ENCODE results near the gene RASSF3. TPM values are rescaled to one million over a fixed set of nuclear protein-coding genes. Genes with fewer than 3 reads are reported as not detected.
"Not testable (repeated sequence)": the region's sequence is repeated elsewhere in the genome, so short reads cannot be mapped to it uniquely, and the experiment has no call there.

The RASSF3 gene
- total and polyA plus RNA-seq, 2 experiments from 2014 or later, result 4.8 to 23.6 TPM

DNA sequence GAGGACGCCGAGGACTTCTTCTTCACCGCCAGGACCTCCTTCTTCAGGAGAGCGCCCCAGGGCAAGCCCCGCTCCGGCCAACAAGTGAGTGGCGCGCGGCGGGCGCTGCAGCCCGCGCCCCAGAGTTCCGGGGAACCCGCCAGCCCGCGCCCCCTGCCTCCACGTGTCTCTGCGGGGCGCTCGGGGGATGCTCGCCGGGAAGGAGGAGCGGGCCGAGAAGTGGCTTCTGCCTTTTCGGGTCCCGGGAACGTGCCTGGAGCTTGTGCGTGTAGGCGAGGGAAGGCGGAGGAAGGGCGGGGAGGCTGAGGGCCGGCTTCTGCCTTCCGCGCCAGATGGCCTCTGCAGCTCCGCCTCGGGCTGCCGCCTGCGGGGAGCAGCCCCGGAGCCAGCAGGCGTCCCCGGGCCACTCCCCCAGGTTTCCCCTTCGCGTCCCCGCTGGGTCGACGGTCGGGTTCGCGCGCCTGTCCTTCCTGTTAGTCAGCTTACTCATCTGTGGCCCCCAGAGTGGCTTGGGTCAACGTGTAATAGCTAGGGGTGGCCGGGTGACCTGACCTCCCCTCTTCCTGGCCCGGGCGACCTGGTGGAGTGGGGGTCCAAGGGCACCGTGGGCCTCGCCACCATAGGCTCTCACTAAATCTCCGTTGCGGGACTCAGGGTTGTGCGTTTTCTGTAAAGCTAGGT is 505 bp downstream of the RASSF3 start:
- Histone ChIP-seq H3K36me3 (no peaks in the 10 kb centered on the region), H3K27me3 (no peaks in the 10 kb centered on the region), H3K9me3 (ENCODE audit: low read depth) (no peaks in the 10 kb centered on the region), H3K4me3 (peak overlapping the region; percentile 78), H3K27ac (peak overlapping the region; percentile 83), H3K4me1 (ENCODE audit: low read depth) (peaks cover 3% of the 10 kb centered on the region)
- TF ChIP-seq, protein P1, sequence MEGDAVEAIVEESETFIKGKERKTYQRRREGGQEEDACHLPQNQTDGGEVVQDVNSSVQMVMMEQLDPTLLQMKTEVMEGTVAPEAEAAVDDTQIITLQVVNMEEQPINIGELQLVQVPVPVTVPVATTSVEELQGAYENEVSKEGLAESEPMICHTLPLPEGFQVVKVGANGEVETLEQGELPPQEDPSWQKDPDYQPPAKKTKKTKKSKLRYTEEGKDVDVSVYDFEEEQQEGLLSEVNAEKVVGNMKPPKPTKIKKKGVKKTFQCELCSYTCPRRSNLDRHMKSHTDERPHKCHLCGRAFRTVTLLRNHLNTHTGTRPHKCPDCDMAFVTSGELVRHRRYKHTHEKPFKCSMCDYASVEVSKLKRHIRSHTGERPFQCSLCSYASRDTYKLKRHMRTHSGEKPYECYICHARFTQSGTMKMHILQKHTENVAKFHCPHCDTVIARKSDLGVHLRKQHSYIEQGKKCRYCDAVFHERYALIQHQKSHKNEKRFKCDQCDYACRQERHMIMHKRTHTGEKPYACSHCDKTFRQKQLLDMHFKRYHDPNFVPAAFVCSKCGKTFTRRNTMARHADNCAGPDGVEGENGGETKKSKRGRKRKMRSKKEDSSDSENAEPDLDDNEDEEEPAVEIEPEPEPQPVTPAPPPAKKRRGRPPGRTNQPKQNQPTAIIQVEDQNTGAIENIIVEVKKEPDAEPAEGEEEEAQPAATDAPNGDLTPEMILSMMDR (IDR thresholded peaks at IDR 0.05; ENCODE audit: low read depth, low read length), result no peak
- DNase-seq (ENCODE audit: low read depth in 1 of 2, low spot score in 1 of 2), result peak; percentile 69 to 72

DNA sequence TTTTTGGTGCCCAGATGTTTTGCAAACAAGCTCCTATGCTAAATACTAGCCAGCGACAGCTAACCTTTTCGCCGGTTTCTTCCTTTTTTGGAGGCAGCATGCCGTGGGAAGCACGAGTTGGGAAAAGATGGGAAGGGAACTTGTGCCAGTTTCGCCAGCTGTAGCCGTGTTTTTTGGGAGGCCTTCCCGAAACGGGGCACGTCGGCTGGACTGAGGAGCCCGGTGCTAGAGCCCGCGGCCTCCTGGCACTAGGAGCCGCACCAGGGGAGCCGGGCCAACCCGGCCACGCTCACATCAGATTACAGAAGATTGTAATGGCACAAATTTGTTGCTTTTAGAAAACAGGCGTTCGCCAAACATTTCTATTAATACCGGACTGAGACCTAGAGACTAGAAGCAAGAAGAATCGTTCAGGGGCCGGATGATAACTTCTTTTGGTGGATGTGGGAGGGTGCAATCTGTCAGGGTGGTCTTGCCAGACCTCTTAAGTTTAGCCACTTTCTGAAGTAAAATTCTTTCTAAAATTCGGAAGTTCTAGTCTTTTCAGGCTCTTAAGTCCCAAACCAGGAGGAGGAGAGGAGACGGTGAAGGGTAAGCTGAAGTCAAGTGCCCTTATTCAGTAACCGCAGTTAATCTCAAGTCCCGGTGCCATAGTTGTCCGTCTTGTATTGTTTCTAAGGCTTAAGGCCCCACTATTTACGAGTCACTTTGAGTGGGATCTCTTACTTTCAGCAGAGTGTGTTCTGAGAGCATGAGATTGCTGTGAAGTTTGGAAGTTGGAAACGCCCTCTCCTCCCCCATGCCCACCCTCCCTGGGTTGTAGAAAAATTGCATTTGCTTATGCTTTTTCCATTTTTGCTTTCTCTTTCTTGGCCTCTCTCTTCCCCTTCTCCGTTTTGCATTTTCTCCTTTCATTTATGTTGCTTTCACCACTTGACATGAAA is 1.3 kb downstream of the RASSF3 start:
- Histone ChIP-seq H3K9me3 (ENCODE audit: low read depth) (no peaks in the 10 kb centered on the region), H3K27me3 (no peaks in the 10 kb centered on the region), H3K4me3 (peak overlapping the region; percentile 78), H3K36me3 (no peaks in the 10 kb centered on the region), H3K4me1 (ENCODE audit: low read depth) (peaks cover 3% of the 10 kb centered on the region), H3K27ac (peak overlapping the region; percentile 83)
- TF ChIP-seq, protein P1 (IDR thresholded peaks at IDR 0.05; ENCODE audit: low read depth, low read length), result no peak
- DNase-seq (ENCODE audit: low read depth in 1 of 2, low spot score in 1 of 2), result peak; percentile 33 to 42

DNA sequence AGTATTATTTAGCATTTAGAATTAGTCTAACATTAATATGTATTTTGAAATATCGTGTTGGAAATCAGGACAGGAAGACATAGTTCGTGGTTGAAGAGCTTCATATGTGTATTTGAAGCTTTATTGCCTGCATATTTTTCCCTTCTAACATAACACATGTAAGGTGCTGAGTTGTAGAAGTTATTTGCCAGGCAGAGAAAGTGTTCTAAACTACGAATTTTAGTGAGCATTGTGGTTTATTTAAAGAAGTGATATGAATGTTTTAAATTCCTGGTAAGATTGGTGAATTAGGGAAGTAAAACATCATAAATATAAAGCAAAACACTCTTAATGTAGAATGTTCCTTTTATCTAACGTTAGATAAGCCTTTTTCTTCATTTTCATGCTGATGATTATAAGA is 2.5 kb downstream of the RASSF3 start:
- Histone ChIP-seq H3K27ac (no peak overlapping the region), H3K4me1 (ENCODE audit: low read depth) (peaks cover 3% of the 10 kb centered on the region), H3K27me3 (no peaks in the 10 kb centered on the region), H3K4me3 (no peak overlapping the region), H3K36me3 (no peaks in the 10 kb centered on the region), H3K9me3 (ENCODE audit: low read depth) (no peaks in the 10 kb centered on the region)
- DNase-seq (ENCODE audit: low read depth in 1 of 2, low spot score in 1 of 2), result no peak
- TF ChIP-seq, protein P1 (IDR thresholded peaks at IDR 0.05; ENCODE audit: low read depth, low read length), result no peak

DNA sequence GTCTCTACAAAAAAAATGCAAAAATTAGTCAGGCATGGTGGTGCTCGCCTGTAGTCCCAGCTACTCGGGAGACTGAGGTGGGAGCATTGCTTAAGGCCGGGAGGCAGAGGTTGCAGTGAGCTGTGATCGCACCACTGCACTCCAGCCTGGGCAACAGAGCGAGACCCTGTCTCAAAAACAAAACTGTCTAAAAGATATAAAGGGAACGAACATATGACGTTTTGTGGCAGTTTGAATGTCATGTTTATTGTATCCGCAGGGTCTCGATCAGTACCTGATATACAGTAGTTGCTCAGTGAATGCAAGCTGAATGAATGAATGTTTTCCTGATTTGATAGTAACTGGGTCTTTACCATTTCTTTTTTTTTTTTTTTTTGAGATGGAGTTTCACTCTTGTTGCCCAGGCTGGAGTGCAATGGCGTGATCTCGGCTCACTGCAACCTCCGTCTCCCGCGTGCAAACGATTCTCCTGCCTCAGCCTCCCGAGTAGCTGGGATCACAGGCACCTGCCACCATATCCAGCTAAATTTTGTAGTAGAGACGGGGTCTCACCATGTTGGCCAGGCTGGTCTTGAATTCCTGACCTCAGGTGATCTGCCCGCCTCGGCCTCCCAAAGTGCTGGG is 3.6 kb downstream of the RASSF3 start:
- H3K4me3 ChIP-seq; H3K36me3 ChIP-seq; H3K4me1 ChIP-seq (ENCODE audit: low read depth); H3K27ac ChIP-seq; H3K27me3 ChIP-seq; DNase-seq (ENCODE audit: low read depth in 1 of 2, low spot score in 1 of 2); H3K9me3 ChIP-seq (ENCODE audit: low read depth): not testable (repeated sequence)

DNA sequence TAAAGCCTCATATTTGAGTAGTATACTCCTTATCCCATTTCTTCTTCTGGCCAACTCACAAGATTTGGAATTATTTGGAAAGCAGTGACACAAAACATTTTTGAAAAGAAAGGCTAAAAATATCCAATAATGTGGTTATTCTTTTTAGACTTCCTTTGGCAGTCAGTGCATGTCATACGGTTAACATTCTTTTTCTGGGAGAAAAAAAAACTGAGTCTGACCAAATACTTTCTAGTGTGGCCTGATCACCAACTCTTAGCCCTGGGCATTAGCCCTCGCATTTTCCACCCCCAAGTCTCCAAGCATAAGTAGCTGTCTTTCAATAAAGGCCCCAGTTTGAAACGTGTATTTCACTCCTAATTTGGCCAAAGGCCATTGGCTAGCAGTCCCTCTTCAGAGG is 5.9 kb downstream of the RASSF3 start:
- Histone ChIP-seq H3K9me3 (ENCODE audit: low read depth) (no peaks in the 10 kb centered on the region), H3K4me3 (no peak overlapping the region), H3K27me3 (no peaks in the 10 kb centered on the region), H3K4me1 (ENCODE audit: low read depth) (peaks cover 3% of the 10 kb centered on the region), H3K27ac (peak overlapping the region; percentile 57), H3K36me3 (no peaks in the 10 kb centered on the region)
- TF ChIP-seq, protein P1 (IDR thresholded peaks at IDR 0.05; ENCODE audit: low read depth, low read length), result no peak
- DNase-seq (ENCODE audit: low read depth in 1 of 2, low spot score in 1 of 2), result peak in 1 of 2 donors; percentile 43
